Nephron (organoid): ENCODE data around the gene MAMLD1.
A peak's percentile ranks its signal among the peaks of the same experiment; 100 is the strongest.

Experiments
- H3K27ac Mint-ChIP-seq, 3 experiments: 2 replicates each; pipeline ENCODE4 v1.8.0; 2020; ENCODE audit warnings: mixed read lengths in 3 of 3, mild to moderate bottlenecking in 2 of 3, moderate library complexity in 1 of 3
- H3K27me3 Mint-ChIP-seq: 2 replicates; pipeline ENCODE4 v1.8.0; 2021; ENCODE audit warnings: low read depth, mild to moderate bottlenecking, moderate library complexity, mixed read lengths
- H3K36me3 Mint-ChIP-seq: 2 replicates; pipeline ENCODE4 v1.8.0; 2020; ENCODE audit warnings: low read depth, mixed read lengths
- H3K4me1 Mint-ChIP-seq: 2 replicates; pipeline ENCODE4 v1.8.0; 2020; ENCODE audit warnings: mixed read lengths
- H3K4me3 Mint-ChIP-seq, 3 experiments: 2 replicates each; pipeline ENCODE4 v1.8.0; 2020; ENCODE audit warnings: mild to moderate bottlenecking in 3 of 3, mixed read lengths in 3 of 3, moderate library complexity in 2 of 3
- H3K9me3 Mint-ChIP-seq: 2 replicates; pipeline ENCODE4 v1.8.0; 2020; ENCODE audit warnings: mixed read lengths
- TF ChIP-seq, protein P1 (sequence below), 3 experiments: fragments of 200-600 bp; sonication (generic); IDR thresholded peaks; one replicate each; pipeline ENCODE4 v1.5.0; 2021; ENCODE audit warnings: antibody characterized with exemption in 3 of 3; ENCODE audit not compliant: unreplicated experiment in 3 of 3

The MAMLD1 gene

DNA sequence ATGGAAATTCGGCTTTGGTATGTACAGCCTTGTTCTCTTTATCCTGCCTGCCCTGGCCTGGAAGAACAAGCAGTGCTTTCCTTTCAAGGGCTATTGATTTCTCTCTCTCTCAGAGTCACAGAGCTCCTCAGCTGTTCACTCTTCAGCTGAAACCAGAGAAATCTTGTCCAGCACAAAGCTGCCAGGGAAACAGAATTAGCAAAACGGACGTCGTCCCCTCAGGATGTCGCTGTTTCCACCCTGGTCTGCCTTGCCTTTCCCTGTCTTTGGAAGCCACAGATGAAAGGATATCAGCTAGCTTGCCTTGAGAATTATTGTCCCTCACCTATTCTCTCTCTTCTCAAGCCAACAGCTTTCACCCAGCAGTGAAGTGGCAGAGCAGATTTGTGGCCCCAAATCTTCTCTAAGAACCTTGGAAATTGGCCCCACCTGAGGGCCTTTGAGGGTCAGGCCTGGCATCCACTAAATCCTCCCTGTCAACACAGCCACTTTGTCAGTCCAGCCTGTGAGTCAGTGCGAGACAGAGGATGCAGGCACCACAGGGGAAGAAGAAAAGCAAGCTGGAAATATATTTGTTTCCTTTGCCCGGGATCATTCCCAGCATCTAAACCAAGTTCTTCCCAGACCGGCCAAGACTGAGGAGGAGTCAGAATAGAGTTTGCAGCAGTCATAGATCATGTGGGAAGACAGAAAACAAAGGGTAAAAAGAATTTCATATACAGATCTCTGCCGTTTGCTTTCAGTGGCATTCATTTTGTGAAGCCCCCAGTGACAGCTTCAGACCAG lies 141.5 kb downstream of the MAMLD1 start:
- Mint-ChIP-seq H3K27ac (peak overlapping the region; percentile 30 to 92 (median 54)), H3K4me3 (no peak overlapping the region), H3K4me1 (peaks cover 19% of the 10 kb centered on the region), H3K27me3 (no peaks in the 10 kb centered on the region), H3K36me3 (no peaks in the 10 kb centered on the region), H3K9me3 (no peaks in the 10 kb centered on the region)
- TF ChIP-seq, protein P1, sequence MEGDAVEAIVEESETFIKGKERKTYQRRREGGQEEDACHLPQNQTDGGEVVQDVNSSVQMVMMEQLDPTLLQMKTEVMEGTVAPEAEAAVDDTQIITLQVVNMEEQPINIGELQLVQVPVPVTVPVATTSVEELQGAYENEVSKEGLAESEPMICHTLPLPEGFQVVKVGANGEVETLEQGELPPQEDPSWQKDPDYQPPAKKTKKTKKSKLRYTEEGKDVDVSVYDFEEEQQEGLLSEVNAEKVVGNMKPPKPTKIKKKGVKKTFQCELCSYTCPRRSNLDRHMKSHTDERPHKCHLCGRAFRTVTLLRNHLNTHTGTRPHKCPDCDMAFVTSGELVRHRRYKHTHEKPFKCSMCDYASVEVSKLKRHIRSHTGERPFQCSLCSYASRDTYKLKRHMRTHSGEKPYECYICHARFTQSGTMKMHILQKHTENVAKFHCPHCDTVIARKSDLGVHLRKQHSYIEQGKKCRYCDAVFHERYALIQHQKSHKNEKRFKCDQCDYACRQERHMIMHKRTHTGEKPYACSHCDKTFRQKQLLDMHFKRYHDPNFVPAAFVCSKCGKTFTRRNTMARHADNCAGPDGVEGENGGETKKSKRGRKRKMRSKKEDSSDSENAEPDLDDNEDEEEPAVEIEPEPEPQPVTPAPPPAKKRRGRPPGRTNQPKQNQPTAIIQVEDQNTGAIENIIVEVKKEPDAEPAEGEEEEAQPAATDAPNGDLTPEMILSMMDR (IDR thresholded peaks at IDR 0.05; ENCODE audit: unreplicated experiment in 3 of 3), result no peak

DNA sequence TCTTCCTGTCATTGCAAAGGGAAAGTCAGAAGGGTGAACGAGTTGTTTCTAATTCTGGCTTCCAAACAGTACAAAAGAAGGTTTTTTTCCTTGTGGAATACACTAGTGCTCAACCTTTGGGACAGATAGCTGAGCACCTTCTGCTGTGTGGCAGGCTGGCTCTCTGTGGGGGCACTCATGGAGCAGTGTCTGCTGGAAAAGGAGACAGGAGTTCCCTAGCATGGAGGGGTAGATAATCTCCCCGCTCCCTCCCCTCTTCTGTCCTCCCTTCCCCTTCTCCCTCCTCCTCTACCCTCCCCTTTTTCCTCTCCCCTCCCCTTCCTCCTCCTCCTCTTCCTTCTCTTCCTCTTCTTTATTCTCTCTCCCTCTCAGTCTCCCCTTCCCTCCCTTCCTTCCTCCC lies 142.9 kb downstream of the MAMLD1 start:
- TF ChIP-seq, protein P1 (IDR thresholded peaks at IDR 0.05; ENCODE audit: unreplicated experiment in 3 of 3), result no peak
- peak overlapping the region in 1 of 3 experiments; percentile 31 for H3K27ac Mint-ChIP-seq
- H3K4me1 Mint-ChIP-seq, result peaks cover 19% of the 10 kb centered on the region
- no peaks in the 10 kb centered on the region for H3K27me3 Mint-ChIP-seq
- no peak overlapping the region for H3K4me3 Mint-ChIP-seq
- no peaks in the 10 kb centered on the region for H3K36me3 Mint-ChIP-seq
- H3K9me3 Mint-ChIP-seq, result peaks cover 6% of the 10 kb centered on the region

DNA sequence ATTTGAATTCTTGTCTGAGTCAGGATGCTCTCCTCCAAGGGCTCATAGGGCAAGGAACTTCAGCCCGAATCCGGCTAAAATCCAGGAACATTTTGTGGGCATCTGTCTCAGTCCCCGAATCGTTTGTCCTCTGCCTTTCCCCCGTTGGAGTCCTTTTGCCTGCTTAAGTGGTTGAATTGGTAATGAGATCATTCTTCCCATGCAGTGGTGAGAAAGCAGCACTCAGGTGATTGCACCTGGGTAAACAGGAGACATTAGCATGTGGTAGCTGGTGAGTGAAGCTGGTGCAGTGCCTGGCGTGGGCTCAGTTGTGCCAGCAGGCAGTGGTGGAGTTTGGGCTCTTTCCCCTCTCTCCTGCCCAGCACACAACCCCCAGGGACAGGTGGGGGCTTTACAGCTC lies 143.4 kb downstream of the MAMLD1 start:
- TF ChIP-seq, protein P1 (IDR thresholded peaks at IDR 0.05; ENCODE audit: unreplicated experiment in 3 of 3), result no peak
- no peak overlapping the region for H3K4me3 Mint-ChIP-seq
- H3K27ac Mint-ChIP-seq, result peak overlapping the region in 1 of 3 experiments; percentile 31
- no peaks in the 10 kb centered on the region for H3K36me3 Mint-ChIP-seq
- H3K9me3 Mint-ChIP-seq, result peaks cover 6% of the 10 kb centered on the region
- peaks cover 19% of the 10 kb centered on the region for H3K4me1 Mint-ChIP-seq
- no peaks in the 10 kb centered on the region for H3K27me3 Mint-ChIP-seq

DNA sequence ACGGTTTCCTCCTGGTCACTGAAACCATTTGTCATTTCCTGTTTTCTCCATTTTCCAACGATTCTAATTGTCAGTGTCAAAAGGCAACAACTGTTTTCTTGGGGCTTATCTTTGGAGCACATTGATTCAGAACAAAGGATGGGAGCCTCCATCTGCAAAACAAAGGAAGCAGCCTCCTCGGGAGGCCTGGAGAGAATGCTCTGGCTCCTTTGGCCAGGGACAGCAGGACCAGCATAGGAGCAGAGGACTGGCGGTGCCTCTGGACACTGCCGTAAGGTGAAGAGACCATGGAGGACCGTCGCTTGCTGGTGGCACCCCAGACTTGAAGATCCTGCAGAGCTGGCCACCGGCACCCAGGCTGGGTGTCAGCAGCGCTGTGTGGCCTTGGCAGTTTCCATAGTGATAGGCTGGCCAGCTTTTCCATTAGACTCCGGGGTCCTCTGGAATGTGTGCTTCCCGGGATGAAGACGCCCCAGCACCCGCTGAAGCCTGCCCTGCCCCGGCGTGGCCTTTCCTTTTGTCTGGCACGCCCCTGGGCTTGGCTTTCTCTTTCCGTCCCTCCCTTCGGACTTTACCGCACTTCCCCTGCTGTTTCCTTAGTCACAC lies 144.2 kb downstream of the MAMLD1 start:
- TF ChIP-seq, protein P1 (IDR thresholded peaks at IDR 0.05; ENCODE audit: unreplicated experiment in 3 of 3), result no peak
- Mint-ChIP-seq H3K27ac (peak overlapping the region in 2 of 3 experiments; percentile 28 to 59), H3K4me3 (no peak overlapping the region), H3K4me1 (peaks cover 19% of the 10 kb centered on the region), H3K9me3 (peaks cover 6% of the 10 kb centered on the region), H3K27me3 (peaks cover 3% of the 10 kb centered on the region), H3K36me3 (no peaks in the 10 kb centered on the region)

DNA sequence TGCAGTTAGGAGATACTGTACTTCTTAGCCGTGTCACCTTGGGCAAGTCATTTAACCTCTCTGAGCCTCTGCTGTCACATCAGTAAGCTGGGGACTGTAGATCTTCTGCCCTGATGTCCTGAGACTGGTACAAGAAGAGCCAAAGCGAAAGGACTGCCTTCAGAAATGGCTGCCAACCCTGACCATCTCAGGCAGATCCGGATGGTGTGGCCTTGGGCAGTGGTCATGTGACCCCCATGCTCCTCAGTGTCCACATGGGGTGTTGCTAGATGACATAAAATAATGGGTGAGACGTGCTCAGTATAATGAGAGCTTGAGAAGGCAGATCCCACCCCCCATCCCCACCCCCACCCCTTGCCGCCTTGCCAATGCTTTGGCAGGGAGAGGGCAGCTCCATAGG lies 144.9 kb downstream of the MAMLD1 start:
- Mint-ChIP-seq H3K4me1 (peaks cover 19% of the 10 kb centered on the region), H3K36me3 (no peaks in the 10 kb centered on the region), H3K27me3 (peaks cover 3% of the 10 kb centered on the region), H3K4me3 (no peak overlapping the region), H3K27ac (peak overlapping the region in 2 of 3 experiments; percentile 28 to 59), H3K9me3 (peaks cover 6% of the 10 kb centered on the region)
- TF ChIP-seq, protein P1 (IDR thresholded peaks at IDR 0.05; ENCODE audit: unreplicated experiment in 3 of 3), result no peak
